ENCODE results near the gene MBTD1. TPM values are rescaled to one million over a fixed set of nuclear protein-coding genes. Genes with fewer than 3 reads are reported as not detected.
"Not testable (repeated sequence)": the region's sequence is repeated elsewhere in the genome, so short reads cannot be mapped to it uniquely, and the experiment has no call there.

MBTD1 gene
- 8.9 and 12.1 TPM in 2 replicates for total RNA-seq

DNA sequence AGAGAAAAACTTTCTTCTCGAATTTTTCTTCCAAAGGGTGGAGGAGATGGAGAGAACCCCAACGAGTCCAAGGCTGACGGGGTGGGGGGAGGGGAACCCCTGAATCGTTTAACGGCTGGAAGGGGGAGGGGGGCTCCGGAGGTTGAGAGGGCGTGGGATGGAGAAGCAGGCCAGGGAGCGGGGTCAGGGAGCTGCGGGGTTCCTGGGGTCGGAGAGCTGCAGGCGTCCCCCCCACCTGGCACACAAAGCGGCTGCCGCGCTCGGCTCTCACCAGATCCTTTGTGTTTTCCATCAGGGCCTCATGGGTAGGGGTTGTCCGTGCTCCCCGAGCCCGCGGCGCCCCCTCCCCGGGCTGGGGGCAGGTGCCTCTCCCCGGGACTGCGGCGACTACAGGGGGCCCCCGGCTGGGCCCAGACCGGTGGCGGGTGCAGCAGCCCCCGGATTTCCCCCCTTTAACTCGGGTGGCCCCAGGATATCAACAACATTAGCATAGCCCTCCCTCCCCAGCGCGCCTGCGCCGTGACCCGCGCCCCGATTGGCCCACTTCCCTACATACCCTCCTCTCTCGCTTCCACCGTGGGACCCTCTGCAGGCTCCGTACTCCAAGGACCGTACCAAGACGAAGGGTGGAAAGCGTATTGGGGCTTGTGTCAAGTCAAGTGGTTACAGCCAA, at the start of gene MBTD1:
MBTD1 (minus strand) TSS at position 486 of the 673 bp plus-strand sequence. CDS start 34,888 bp downstream, outside the sequence.
- DNase-seq (ENCODE audit: low read depth in 2 of 2), result peak; percentile 97

GRCh38 chr17:51305182-51305581, 45.3 kb upstream of the MBTD1 start:
- DNase-seq (ENCODE audit: low read depth in 2 of 2), result no peak

DNA sequence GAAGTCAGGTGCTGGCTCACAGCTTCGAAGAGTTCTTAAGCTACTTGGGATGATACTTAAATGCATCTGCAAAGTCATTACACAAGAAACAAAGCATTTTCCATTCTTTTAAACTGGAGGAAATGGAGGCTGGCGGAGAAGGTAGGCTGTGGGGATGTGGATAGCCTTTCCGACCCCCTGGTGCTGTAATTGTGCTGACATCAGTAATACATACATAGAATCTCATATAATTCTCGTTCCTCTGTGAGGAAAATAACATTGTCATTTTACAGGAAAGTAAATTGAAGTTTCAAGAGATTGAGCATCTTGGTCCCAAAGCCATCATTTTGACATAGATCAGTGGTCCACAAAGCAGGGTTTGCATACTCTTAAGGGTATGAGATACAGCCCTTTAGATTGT, 40.0 kb upstream of the MBTD1 start:
- no peak for DNase-seq (ENCODE audit: low read depth in 2 of 2)

DNA sequence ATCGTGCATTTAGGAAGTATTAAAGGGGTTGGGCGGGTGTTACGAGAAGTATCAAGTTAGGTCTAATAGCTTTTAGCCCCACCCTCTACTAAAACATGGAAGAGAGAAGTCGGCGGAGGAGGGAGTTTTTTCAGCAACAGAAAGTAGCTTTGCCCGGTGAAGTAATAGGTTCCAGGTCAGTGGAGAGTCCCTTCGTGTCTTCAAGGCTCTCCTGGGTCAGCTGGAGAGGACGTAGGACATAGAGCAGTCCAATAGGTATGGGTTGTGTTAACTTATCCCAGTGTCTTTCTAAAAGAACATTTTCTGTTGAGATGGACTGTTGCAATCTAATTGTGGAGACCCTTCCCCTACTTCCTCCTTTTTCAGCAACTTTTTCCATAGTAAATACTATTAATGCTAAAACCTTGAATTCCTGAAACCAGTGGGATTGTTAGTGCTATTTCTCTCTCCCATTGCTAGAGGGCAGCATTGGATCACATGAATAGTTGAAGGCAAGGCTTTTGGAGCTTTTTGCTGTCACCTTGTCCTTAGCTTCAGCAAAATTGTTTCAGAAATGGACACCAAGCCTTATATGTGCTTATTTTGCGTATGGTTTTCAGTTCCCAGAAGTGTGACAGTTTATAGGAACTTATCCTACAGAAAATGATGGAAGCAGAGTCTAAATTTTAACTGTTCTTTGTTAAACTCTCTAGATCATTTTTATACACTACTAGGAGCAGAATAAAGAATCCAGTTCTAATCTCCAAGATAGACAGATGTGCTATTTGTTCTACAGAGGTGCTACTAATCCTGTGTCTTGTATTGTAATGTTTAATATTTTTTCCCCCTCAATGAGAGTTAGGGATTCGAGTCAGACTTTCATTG, 38.9 kb upstream of the MBTD1 start:
- DNase-seq (ENCODE audit: low read depth in 2 of 2), result peak; percentile 49 to 65

- not testable (repeated sequence) for DNase-seq (ENCODE audit: low read depth in 2 of 2)
Measured at GRCh38 chr17:51294338-51294737, 34.5 kb upstream of the MBTD1 start.

- DNase-seq (ENCODE audit: low read depth in 2 of 2), result no peak
Measured at GRCh38 chr17:51289696-51290111, 29.9 kb upstream of the MBTD1 start.

DNA sequence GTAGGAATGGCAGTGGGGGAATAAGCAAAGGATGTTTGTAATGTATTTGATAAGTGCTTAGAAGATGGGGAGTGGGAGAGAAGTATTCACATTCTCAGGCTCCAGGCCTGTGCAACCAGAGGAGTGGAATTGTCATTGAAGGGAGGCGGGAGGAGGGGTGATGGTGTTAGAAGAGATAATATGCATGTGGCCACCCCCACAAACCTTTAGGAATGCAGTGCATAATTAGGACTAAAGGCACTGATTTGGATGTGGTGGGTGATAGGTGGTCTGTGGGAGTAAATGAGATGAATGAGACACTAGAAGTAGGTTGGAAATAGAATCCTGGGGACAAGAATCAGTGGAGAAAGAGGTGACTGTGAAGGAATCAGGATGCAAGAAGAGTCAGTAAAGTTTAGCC, 27.6 kb upstream of the MBTD1 start:
- DNase-seq (ENCODE audit: low read depth in 2 of 2), result no peak

- no peak for DNase-seq (ENCODE audit: low read depth in 2 of 2)
Measured at GRCh38 chr17:51279183-51279582, 19.3 kb upstream of the MBTD1 start.

GRCh38 chr17:51275381-51275780, 15.5 kb upstream of the MBTD1 start:
- DNase-seq (ENCODE audit: low read depth in 2 of 2), result peak in 1 of 2 donors; percentile 48

DNA sequence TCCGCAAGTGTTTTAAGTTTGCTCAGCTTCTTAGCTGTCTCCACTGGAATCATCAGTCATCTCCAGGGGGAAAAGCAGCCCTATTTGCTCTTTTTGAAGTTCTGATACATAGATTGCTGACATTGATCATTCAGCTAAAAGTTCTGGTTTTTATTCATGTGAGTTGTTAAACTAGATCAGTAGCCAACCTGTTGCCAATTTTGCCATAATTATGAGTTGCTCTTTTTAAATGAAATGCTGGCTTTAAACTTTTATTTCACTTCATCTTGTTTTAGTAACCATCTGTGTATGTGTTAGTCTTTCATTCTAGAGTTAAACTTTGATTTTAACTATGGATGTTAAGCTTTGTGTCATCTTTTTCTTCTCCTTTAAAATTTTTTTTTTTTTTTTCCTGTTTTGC, 13.0 kb upstream of the MBTD1 start:
- DNase-seq (ENCODE audit: low read depth in 2 of 2), result no peak

DNA sequence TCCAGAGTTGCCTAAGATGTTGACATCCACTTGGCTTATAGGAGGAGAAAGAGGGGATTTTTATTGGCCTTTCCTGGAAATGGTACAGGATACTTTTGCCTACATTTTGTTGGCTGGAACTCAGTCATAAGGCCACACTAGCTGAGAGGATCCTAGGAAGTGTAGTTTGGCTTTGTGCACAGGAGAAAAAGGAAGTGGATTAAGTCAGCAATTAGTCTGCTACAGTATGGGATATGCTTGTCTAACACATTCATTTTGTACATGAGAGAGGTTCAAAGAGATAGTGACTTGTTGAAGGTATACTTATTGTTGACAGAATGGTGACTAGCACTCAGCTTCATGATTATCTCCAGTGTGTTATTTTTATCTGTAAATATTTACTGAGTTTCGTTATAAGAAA, 10.8 kb upstream of the MBTD1 start:
- DNase-seq (ENCODE audit: low read depth in 2 of 2), result peak; percentile 3 to 9

DNA sequence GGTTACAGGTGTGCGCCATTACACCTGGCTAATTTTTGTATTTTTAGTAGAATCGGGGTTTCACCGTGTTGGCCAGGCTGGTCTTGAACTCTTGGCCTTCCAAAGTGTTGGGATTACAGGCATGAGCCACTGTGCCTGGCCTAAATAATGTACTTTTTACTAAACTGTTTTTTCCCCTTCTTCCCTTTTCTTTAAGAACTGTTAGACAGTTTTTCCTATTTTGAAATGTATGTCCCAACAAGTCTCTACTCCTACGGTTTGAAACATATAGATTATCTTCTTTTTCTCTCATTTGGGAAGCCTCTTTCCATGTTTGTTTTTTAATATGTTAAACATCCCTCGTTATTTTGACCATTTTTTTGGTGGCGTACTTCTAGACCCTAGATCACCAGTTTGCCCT, 10.1 kb upstream of the MBTD1 start:
- DNase-seq (ENCODE audit: low read depth in 2 of 2), result no peak

- DNase-seq (ENCODE audit: low read depth in 2 of 2), result not testable (repeated sequence)
Measured at GRCh38 chr17:51264466-51264865, 4.6 kb upstream of the MBTD1 start.

DNA sequence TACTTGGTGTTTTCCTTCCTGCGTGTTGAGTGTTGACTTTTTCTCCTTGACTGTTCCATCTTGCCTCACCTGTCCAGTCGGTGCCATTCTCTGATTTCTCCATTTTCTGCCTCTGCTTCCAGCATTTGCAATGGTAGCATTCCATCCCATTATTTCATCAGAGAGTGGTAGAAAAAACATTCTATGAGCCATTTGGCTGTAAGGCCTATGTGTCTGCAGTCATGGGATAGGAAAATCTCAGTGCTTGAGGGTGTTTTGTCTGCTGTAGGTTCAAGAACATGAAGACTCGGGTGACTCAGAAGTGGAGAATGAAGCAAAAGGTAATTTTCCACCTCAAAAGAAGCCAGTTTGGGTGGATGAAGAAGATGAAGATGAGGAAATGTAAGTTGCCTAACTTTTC, 3.2 kb upstream of the MBTD1 start:
- DNase-seq (ENCODE audit: low read depth in 2 of 2), result no peak

DNA sequence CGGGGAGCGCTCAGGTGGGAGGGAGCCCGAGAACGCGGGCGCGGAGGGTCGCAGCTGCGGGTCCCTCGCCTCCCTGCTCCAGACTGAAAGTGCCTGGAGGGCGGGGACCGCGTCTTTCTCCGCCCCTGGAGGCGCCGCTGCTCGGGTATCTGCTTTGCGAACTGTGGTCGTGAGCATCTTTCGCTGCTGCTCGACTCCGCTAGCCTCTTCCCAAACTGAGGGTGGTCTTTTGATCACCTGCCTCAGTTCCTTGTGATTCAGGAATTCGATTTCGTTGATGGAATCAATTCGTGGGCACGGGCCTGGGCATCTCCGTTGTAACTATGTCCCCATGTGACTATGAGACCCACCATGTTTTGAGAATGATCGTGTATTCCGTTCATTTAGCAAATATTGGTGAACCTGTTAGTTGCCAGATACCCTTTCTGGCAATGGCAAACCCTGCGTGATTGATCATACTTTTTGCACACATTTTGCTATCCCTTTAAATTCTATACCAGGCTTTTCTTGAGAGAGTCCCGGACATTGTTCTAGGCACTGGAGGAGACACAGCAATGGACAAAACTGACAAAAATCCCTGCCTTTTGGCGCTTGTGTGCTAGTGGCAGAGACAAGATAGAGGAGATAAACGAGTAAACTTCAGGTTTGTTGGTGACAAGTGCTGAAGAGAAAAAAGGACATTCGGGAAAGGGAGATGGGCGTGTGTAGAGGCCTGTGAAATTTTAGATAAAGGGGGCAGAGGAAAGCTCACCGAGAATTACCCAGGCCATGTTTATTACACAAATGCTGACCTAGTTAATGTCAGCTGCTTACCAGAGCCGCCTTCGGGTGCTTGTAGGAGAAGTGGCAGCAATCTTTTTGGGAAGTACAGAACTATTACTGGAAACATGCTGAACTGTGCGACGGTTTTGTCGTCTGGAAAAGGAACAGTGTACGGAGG, 1.4 kb upstream of the MBTD1 start:
- peak in 1 of 2 donors; percentile 4 for DNase-seq (ENCODE audit: low read depth in 2 of 2)

GRCh38 chr17:51260237-51261023, 581 bp upstream of the MBTD1 start, which contains the start of gene UTP18:
Gene UTP18 (plus strand): TSS chr17:51260546. CDS start chr17:51260585, 39 bp downstream.
- DNase-seq (ENCODE audit: low read depth in 2 of 2), result peak; percentile 99

DNA sequence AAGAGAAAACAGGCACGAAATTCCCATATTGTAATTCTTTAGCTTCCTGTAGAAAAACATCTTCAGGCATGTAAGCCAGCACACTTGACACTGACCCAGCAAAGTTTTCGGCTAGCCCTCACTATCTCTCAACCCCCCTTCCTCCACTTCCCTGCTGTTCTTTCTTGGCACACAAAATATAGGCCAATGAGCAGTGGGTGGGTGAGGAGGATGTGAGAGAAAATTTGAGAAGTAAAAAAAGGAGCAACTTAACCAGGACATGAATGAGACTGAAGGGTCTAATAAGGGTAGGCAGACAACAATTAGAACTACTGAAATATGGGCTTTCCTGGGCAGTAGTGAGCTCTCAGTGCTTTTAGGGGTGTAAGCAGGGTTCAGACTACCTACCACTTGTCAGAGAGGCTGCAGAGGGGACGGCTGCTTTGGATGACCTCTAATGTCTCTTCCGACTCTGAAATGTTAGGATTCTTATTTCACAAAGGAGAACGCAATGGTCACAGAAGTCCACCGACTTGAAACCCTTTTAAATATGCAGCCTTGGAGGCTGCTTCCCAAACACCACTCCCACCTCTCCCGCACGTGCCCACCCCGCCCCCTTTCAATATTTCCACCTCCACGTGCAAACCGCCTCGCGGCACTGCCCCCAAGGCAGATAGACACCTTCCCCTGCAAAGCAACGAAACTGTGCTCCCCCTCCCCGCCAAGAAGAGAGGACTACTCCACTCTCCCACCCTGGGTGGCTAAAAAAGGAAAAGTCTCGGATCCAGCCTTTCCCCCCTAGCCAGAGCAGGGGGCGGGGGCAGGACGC, 889 bp downstream of the MBTD1 start:
- peak; percentile 14 to 47 for DNase-seq (ENCODE audit: low read depth in 2 of 2)

DNA sequence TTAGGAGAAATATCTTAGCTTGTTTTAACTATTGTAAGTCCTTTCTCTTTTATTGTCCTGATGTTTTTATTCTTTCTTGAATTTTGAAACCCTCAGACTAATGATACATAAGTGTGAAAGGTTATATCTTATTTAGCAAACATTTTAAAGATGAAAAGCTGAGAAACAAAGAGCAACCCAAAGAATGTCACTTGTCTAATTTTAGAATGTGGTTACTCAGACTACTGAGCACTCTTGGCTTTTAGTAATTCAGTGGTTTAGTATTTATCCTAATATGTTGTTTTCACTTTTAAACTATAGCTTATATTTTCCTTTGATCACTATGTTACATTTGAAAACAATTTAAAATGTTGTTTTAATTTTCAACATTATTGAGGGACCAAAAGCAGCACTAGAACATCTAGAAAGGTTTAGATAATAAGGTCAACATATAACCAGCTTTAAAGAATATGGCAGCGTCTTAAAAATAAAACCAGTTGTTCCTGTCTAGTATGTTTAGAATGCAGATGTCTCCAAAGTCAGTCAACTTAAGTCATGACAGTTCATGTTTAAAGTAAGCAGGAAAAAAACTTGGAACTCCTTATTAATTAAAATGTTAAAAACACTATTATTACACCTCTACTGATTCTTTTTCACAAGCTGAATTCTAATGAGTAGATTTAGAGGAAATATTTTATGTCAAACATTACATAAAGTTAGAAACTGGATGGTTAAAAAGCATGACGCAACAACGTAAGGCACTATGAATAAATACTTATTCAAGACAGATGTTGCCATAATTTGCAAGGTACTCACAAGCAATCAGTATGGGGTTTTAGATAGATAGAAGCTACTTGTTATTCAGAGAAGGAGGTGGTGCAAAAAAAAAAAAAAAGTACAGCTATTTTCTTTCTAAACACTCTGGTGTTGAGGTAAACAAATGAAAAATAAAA, 2.4 kb downstream of the MBTD1 start:
- no peak for DNase-seq (ENCODE audit: low read depth in 2 of 2)

GRCh38 chr17:51256101-51256500, 3.7 kb downstream of the MBTD1 start:
- DNase-seq (ENCODE audit: low read depth in 2 of 2), result no peak

All from lung microvascular endothelial cell (primary cell).